ENCODE data around the gene UEVLD.
"Not testable (repeated sequence)": the region's sequence is repeated elsewhere in the genome, so short reads cannot be mapped to it uniquely, and the experiment has no call there.

Gene UEVLD

DNA sequence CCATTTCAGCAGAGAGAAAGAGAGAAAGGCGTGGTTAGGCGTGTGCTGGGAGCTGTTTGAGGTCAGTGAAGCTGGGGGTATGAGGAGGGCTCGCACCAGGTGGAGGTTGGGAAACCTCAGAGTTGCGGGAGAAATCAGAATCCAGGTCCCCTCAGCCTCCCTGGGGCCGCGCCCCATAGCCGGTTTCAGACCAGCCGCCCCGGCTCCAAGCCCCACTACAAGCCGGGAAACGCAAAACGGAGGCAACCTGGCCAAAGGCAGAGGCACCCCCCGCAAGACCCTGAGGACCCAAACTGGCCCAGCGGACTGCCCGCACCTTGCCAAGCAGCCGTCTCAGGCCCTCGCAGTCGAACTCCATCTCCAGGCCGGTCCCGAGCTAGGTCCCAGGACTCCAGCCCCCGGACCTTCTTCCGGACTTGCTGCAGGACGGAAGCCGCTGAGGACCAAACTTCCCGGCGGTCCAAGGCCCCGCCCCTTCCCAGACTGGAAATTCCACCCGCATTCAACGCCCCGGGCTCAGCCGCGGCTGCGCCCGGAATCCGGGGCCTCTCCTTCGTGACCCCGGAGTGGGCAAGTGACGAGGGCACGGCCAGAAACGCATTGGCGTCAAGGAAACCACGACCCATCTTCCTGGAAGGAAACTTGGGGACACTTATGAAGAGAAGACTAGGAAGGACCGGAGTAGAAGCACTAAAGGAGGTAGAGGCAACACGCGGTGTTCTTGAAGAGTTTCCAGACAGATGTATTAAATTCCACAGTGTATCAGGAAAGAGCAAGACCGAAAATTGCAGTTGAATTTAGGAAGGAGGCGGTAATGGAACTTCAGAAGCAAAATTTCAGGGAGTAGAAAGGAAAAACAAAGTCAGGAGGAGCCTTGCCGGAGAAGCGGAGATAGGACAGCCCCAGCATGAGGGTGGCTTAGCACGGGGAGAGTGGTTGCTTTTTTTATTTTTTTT is at the start of gene UEVLD:
Gene UEVLD, minus strand, starts transcription at position 438 of the 956 bp plus-strand sequence. Its CDS starts 80 bp downstream, at position 358.
- peak; percentile 63 for DNase-seq

DNA sequence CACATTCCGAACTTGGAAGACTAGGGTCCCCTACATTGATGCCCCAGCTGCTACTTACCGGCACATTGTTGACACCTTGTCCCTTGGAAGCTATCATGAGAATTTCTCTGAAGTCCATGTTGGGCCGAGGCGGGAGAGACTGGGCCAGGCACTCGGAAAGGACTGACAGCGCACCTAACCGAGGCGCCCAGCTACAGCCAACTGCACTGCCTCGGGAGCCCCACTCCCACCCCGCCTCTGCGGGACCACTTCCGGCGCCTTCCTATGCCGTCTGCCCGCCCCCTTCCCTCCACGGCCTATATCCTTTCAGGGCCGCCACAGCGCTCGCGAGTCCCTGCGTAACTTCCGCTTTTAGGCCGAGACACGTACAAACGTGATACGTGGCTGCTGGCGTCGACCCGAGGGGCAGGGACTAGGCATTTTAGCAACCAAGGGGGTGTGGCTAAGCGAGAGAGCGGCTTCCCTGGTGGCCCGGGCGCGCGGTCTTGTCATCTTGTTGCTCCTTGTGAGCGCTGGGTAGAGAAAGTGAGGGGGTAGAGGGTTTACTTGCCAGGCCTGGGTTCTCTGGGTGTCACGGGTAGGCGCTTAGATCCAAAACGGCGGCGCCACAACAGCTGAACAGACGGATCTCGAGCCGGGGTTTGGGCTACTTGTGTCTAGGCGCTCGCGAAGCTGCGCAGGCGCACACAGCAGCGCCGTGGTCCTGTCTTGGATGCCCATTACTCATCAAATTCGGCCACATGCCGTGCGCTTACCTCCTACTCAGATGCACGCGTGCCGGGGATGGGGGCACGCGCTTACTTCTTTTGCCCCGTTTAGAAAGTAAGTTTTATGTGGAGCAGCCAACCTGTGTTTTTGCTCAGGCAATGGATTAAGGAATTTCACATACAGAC is 45.9 kb upstream of the UEVLD start, which contains the start of gene SPTY2D1:
Gene SPTY2D1, minus strand, starts transcription at position 203 of the 893 bp plus-strand sequence. Its CDS starts 85 bp downstream, at position 118.
- DNase-seq: peak; percentile 98

DNA sequence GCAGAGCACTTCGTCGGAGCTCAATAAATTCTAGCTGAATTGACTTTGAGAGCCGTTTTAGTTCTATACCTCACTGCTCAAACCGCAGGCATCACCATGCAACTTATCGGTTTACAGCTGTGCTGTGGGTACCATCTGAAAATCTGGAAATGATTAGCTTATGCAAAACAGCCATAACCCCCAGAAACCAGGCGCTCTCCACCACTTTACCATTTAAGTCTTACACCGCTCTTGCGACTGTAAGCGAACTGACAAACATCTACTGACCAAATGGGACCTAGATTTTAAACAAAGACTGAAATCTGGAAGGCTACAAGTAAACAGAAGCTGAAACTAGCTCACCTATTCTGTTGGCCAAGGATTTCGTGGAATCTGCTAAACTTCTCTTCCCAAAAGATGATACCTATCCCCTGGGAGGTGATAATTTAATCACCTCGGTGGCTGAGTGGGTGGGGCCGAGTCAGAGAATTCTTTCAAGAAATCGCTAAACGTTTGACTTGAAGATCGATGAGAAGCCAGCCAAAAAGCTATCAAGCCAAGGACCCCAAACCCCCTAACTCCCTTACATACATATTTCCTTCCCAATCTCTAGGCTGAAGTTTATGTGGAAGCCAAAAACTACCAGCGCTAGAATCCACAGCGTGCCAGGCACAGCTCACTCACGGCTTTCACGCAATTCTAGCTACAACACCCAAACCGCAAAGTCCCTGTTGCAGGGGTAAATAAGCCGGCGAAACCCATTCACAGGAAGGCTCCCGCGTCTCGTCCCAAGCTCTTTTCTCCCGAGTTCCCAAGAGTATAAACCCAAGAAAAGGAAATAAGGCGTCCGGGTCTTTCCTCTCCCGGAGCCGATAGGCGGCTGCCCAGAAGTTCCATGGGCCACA is 45.0 kb upstream of the UEVLD start:
- DNase-seq: no peak

DNA sequence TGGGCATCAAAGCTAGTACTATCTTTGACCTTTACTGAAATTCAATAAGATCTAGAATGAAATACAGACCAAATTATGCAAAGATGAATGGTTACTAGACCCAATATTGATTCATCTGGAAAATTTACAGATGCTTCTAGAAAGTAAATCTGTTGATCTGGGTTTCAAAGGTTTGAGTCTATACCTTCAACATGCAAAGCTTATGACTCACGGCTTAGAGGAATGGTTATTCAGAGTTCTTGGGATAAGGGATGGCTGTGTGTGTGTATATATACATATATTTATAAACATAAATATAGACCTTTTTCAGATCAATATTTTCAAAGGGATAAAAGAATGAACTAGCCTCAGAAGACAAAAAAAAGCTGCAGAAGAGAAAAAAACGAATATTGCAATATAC is 44.3 kb upstream of the UEVLD start:
- DNase-seq: no peak

DNA sequence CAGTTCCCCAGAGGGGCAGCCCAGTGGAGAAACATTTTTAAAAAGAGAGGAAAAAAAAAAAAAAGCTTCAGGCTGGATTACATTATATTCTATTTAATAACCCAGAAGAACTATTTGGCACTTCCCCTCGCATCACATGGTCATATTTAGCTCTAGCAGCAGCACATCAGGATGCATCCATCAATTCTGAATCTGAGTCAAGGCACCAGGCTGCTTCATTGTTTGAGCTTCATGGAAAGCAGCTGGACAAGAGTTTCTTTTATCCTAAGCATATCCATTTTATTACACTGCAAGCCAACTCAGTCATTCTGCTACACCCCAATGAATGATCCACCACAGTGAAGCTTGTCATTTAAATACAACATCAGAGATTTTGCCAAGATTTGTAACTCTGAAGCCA is 35.6 kb upstream of the UEVLD start:
- DNase-seq: no peak

DNA sequence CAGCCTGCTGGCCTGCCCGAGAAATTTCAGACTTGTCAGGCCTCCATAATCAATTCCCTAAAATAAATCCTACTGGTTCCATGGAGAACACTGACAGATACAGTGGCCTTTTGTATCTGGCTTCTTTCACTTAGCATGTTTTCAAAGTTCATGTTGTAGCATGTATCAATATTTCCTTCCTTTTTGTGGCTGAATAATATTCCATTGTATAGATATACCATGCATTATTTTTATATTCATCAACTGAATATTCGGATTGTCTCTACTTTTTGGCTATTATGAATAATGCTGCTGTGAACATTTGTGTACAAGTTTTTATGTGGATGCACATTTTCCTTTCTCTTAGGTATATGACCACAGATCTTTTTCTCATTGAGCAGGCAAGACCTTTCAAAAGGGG is 35.2 kb upstream of the UEVLD start:
- no peak for DNase-seq

DNA sequence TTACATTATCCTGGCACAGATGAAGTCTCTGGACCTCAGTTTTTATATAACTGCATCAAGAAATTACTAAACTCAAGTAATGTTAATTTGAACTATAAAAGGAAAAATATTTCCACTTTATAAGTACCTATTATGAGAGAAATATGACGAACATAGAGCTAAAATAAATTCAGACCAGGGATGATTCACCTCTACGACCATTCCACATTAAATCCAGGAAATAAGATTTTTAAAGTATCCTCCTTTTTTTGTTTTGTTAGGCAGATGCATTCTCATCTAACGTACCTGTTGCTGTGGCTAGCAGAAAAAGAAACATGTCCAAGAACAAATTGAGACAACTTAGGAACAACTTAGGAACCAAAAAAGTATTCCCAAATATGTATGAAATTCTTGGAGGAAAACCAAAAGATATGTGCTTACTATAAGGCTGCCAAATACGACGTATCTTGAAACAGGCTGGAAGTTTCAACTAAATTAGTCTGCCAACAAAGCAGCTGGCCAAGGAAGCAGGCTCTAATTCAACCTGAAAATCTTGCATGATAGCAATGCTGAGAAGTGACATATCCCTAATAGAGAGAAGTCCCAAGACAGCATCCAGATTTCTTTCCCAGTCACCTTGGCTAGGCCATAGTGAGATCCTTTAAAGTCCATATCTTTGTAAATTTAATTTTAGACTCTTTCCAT is 29.9 kb upstream of the UEVLD start:
- DNase-seq: no peak

DNA sequence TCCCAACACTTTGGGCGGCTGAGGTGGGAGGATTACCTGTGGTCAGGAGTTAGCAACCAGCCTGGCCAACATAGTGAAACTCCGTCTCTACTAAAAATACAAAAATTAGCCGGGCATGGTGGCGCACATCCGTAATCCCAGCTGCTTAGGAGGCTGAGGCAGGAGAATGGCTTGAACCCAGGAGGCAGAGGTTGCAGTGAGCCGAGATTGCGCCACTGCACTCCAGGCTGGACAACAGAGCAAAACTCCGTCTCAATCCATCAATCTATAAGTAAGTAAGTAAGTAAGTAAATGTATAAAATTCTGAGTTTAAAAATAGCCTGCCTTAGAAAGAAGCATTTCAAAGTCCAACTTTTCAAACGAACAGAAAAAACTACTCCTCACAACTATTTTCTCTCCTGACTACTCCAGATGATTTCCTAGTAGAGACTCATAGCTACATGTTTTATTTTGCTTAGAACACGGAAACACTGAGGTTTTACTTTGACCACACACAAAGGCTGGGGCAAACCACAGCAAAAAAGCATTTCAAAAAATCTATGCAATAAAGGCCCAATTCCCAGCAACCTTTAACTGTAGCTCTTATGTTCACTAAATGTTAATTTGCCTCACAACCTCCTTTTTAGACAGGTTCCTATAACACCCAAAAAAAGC is 29.3 kb upstream of the UEVLD start:
- DNase-seq: peak; percentile 9

DNA sequence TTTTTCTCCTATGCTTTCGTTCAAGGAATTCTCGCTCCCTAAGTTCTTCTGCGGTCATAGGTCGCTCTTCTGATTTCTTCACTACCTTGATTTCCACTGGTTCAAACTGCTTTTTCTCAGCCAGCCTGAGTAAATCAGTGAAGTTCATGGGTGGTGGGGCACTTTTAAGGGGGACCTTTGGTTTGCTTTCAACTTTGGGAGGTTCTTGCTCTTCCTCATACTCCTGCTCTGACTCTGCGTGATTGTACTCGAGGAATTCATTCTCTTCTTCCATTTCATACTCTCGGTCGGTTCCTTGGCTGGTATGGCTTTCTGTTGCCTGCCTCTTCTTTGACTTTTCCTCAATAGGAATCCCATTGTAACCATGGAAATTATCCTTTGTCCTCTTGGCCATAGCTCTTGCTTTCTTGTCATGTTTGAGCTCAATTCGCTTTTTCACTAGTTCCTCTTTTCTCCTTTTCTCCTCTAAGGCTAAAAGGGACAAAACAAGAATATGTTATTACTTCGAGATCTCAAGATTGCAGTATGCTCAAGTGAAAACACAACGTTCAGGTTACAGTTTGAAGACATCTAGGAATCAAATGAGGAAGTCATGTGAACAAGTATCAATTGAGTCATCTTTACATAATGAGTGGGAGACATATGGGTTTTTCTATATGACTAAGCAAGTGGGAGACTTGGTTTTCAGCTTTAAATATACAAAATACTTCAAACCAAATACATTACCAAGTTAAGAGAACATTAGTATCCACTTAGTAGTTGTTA is 27.3 kb upstream of the UEVLD start:
- no peak for DNase-seq

DNA sequence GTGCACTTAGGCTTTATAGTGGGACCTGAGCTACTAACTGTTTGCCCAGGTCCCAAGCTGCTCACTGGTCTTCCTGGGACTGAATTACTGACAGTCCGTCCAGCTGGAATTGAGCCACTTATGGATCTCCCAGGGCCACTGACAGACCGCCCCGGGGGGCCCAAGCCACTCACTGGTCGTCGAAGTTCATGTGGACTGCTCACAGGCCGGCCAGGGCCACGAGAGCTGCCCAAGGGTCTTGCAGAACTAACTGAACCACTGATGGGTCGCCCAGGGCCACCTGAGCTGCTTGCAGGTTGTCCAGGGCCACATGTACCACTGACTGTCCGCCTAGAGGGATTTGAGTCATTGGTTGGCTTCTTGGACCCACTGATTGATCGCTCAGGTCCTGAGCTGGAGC is 26.1 kb upstream of the UEVLD start:
- no peak for DNase-seq

DNA sequence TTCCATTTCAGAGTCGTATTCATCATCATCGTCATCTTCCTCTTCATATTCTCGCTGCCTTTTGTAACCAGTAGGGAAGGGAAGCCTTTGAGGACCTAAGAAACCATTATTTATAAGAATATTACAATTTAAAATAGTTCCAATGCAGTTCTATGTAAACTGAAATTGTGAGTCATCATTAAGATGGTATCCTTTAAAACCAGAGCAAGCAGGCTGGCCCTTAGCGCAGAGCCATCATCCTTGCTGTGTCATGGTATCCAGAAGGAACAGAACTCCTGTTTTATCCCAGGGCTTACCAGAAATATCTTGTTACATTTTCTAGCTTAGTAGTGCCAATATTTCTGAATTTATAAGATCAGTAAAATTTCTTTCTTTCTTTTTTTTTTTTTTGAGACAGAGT is 23.9 kb upstream of the UEVLD start:
- DNase-seq: no peak

DNA sequence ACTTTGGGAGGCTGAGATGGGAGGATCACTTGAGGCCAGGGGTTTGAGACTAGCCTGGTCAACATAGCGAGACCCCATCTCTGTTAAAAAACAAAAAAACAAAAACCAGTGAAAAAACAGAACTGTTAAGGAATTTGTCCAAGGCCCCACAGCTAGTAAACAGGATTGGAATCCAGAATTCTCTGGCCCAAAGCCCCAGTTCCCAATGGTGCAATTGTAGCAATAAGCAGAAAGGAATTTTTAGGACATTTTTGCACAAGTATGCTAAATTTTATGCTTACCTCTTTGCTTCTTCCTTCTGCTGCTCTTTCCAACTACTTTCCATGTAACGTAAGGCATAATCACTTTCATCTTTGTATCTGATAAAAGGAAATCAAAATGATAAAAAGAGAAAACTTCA is 22.7 kb upstream of the UEVLD start:
- DNase-seq: no peak

DNA sequence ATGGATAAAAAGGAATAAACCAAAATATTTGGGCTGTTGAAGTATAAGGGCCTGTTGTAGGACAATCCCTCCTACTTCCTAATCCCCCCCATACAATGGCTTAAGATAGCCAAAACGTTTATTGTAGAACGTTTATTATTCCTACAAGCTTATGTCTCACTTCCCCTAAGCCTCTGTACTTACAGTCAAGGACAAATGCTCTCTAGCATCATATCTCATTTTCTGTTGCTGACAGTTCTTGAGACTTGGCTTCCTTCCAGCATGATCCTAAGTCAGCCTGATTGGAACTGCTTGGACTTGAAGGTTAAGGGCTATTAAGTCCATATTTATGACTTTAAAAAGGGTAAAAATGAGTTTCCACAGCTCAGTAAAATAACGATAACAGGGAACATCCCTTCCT is 19.8 kb upstream of the UEVLD start:
- DNase-seq: no peak

DNA sequence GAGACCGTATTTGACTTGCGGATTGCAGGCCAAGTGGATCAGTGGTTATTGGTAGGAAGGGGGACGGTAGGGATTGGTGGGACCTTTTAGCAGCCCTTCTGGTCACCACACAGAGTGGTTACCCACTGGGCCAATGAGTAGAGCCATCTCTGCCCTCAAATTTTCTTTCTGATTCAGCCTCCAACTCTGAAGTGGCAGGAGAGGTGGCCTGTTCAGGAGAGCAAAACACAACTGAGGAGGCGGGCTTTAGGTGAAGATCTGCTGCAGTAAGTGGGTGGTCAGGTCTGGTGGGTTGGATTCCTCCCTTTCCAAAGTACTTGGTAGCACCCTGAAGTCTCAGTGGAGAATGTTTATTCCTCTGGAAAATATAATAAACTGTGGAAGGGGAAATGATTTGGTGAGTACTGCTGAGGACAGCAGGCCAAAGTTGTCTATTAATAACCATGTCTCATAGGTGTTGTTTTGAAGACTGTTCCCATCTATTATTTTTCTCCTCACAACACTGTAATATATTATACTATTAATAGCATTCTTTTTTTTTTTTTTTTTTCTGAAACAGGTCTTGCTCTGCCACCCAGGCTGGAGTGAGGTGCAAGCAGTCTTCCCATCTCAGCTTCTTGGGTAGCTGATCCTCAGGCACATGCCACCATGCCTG is 12.5 kb upstream of the UEVLD start:
- no peak for DNase-seq

DNA sequence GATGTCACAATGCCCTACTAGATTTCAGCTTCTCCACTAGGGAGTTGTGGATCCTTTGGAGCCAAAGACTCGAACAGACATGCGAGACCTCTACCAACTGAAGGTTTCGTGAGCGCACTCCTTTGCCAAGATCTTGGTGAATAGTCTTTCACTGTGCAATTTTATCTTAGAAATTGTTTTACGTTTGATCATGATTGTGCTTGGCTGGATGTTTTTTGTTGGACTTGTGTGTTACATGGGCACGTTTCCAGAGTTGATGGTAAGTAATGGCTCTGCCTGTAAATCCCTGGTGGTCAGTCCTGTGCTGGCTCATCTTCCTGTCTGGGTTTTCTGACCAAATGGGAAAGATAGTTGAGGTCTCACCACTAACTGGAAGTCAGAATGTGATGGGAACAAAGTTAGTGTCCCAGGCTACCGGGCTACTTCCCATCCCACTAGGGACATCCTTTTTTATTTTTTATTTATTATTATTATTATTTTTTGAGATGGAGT is 11.3 kb upstream of the UEVLD start, which contains the start of gene MISFA:
Gene MISFA, plus strand, starts transcription at position 51 of the 492 bp plus-strand sequence. Its CDS starts 140 bp downstream, at position 191.
- no peak for DNase-seq

DNA sequence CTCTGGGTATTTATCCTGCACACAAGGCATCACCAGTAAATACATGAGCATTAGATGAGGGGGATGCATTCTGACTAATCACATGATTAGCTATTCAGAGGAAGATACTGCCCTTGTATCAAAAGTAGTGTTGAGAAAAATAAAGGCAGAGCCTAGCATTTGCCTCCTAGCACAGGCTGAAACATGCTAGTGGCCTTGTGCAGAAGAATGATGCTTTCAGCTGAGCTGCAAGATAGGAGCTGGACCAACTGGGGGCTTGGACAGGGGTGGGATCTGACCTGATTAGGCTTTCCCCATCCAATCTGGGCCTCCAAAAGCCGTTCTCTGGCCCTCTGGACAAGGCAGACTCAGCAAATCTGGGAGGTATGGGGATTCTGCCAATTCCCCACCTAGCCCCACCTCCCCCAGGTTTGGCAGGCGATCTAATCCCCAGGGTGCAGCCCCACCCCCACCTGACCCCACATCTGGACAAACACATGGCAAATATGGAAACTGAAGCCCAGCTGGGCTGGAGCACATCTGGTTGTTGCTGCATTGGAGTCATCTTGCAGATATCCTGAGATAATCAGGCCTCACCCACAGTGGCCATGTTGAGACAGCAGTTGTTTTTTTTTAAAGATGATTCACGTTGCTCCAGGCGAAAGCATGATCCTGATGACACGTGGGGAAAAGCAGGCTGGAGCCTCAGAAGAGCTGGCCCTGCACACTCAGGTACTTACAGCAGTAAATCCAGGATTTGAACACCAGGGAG is 6.6 kb upstream of the UEVLD start:
- DNase-seq: no peak

DNA sequence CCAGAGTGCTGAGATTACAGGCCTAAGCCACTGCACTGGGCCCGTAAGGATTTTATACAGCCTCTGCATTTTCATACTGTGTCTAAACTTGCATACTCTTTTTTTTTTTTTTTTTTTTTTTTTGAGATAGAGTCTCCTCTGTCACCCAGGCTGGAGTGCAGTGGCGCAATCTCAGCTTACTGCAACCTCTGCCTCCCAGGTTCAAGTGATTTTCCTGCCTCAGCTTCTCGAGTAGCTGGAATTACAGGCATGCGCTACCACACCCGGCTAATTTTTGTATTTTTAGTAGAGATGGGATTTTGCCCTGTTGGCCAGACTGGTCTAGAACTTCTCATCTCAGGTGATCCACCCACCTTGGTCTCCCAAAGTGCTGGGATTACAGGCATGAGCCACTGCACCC is 5.6 kb upstream of the UEVLD start:
- not testable (repeated sequence) for DNase-seq

DNA sequence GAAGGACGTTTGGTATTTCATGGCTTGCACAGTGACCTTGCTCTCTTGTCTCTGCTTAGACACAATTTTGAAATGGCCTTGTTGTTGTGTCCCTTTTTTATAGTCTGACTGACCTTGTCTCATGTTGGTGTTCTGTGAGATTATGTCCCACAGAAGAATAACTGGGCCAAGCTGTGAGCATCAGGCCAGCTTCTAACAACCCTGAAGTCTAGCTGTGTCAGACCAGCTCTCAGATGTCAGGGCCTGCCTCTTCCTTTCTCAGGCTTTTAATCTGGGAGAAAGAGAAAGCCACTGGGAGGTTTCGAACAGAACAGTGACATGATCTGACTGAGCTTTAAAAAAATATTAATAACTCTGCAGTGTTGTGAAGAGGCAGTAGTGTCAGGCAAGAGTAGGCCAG is 2.0 kb upstream of the UEVLD start:
- DNase-seq: no peak

DNA sequence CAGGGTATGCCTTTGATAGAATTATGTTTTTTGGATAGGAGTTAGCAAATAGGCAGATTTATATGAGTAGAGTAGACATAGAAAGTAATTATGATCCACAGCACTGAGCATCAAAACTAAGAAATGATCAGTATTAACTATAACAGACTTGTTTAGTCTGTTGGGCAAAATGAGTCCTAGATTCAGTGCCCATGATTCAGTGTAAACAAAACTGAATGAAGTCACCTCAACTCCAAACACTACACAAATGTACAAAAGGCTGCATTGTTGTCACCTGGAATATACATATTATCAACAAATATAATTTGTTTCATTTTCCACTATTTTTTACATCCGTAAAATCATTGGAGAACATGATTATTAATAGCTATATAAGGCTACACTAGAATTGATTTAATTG is 6.7 kb downstream of the UEVLD start:
- DNase-seq: no peak
